Stimulated activated CD8-positive, alpha-beta memory T cell treated with anti-CD3 and anti-CD28 coated beads, Interleukin-15, amount 100 ng/mL, for 24 hours (primary cell): ENCODE measurements around the gene BCL2L1.

ENCODE experiments used
- DNase-seq: peaks from one replicate; pipeline ENCODE4 v3.0.0-alpha.2; 2020; ENCODE audit warnings: low read depth

The BCL2L1 gene

GRCh38 chr20:31723319-31724078, 831 bp upstream of the BCL2L1 start:
- DNase-seq, result peak; percentile 93

DNA sequence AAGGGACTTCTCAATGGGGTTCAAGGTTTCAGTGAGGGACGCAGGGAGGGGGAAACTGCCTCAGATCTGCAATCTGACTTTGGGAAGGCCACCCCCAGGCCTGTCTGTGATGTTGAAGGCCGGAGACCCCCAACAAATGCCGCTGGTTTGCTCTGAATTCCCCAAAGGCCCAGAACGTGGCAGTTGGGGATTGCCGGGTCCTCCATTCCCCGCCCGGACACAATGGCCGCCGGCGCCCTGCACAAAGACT, 326 bp upstream of the BCL2L1 start:
- no peak for DNase-seq

DNA sequence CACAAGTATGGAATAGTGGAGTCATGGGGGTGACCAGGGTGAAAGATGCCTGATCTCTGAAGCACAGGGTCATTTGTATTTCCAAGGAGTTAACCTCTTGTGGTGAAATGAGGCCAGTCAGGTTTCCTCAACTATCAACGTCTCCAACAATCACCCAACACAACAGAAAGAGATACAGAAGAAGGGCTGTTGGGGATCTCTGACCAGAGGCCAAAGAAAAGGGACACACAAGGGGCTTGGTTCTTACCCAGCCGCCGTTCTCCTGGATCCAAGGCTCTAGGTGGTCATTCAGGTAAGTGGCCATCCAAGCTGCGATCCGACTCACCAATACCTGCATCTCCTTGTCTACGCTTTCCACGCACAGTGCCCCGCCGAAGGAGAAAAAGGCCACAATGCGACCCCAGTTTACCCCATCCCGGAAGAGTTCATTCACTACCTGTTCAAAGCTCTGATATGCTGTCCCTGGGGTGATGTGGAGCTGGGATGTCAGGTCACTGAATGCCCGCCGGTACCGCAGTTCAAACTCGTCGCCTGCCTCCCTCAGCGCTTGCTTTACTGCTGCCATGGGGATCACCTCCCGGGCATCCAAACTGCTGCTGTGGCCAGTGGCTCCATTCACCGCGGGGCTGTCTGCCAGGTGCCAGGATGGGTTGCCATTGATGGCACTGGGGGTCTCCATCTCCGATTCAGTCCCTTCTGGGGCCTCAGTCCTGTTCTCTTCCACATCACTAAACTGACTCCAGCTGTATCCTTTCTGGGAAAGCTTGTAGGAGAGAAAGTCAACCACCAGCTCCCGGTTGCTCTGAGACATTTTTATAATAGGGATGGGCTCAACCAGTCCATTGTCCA, 1.0 kb downstream of the BCL2L1 start:
- DNase-seq, result no peak

DNA sequence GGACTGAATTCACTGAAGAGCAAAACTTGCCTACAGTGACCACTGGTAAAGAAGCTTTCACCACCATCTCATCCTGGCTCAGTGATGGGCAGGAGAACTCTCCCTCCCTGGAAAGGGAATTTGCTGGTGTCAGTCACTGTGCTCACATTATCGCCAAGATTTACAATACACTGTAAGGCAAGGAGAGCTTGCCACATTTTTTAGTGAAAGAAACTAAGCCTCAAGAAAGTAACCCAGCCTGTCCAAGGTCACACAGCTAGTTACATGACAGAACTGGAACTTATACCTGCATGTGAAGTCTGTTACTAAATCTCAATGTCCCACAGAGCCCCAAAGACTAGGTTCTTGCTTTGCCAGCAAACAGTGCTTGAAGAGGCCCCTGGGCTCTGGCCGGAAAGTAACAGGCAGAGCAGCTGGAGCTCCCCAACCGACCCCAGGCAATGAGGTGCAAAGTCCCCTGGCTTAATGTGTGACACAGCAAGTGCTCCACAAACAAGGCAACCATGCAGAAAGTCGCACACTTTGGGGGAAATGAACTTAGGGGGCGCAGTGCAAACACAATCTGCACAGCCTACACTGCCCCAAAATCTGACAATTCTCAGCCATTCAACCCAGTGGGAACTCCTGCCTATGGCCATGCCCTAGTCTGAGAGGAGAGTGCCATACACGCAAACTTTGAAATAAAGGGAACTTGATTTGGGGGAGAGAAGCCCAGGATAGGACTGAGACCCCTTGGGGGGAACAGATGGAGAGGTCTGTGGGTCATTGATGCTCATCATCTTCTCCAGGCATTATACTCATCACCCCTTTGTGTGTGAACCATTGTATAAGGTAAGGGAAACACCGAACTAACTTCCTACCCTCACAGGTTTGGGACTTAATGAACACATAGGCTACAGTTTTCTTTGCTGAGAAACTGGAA, 1.9 kb downstream of the BCL2L1 start:
- DNase-seq, result no peak

- DNase-seq, result no peak
Observed at GRCh38 chr20:31719644-31720485, 2.8 kb downstream of the BCL2L1 start.

DNA sequence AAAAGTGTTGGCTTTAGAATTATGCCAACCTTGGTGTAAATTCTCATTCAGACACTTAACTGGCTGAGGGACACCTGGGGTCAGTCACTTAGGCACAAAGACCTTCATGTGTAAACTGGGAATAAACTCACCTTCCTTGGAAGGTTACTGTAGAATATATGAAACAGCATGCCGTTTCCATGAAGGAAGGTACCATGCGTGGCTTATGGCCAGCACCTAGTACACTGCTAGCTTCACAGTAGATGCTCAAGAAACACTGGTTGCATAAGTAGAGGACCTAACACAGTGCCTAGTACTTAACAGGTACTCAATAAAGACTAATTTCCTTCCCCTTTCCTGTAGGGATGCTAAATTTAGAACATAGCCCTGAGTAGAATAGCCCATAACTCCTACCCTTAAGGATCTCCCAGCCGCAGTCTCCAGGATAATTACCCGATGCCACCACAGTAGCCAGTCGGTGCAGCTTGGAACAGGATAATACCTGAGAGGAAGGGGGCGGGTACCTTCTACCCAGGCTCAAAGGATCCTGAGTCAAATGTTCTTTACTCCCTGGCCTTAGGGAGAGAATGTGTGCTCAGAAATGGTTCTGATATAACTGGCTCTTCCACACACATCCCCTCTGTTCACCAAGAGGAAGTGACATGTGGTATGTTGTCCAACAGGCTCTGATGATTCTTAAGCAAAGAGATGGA, 3.6 kb downstream of the BCL2L1 start:
- DNase-seq, result no peak

- DNase-seq, result no peak
Observed at GRCh38 chr20:31717478-31718201, 5.0 kb downstream of the BCL2L1 start.

DNA sequence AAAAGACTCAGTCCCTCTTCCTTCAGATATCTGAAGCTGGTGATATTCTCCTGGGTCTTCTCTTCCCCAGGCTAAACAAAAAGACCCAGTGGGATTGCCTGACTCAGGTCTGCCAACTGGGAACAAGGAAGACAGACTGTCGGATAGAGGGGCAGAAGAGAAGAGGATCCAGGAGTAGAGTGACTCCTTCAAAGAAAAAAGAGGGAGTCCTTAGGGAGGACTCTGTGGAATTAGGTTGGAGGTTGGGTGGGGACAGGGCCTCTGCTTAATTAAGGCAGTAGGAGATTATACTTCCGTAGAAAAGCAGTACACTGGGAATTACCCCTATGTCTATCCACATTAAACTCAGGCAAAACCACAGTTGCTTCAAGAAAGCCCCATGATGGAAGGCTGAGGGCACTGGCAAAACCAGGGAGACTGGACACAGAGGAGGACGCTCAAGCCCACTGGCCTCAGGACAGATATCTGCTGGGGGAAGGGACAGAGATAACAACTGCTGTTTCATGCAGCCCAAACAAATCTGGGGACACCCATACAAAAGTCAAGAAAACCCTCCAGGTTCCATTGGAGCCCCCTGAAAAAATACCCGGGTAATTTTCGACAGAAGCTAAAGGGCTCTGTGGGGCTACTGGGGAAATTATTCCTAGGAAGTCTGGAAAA, 5.7 kb downstream of the BCL2L1 start:
- no peak for DNase-seq

GRCh38 chr20:31716351-31716750, 6.3 kb downstream of the BCL2L1 start:
- DNase-seq, result no peak

GRCh38 chr20:31715766-31716165, 6.9 kb downstream of the BCL2L1 start:
- DNase-seq, result no peak

- no peak for DNase-seq
Observed at GRCh38 chr20:31713312-31714273, 9.1 kb downstream of the BCL2L1 start.

- DNase-seq, result no peak
Observed at GRCh38 chr20:31712564-31713311, 9.9 kb downstream of the BCL2L1 start.

DNA sequence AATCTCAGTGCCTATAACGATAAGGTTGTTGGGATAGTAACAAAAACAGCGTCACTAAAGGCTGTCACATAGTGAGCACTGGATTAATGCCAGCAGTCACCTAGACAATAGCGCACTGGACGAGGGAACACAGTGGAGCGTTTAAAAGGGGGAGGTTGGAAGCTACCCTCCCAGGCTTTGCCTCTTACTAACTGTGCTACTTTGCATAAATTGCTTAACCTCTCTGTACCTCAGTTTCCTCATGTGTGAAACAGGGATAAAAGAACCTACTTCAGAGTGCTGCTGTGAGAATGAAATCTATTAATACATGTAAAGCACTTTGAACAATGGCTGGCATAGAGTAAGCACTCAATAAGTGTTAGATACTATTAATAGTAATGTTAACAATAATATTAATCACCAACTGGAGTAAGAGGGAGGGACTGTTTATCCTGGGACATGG, 10.5 kb downstream of the BCL2L1 start:
- no peak for DNase-seq

- DNase-seq, result no peak
Observed at GRCh38 chr20:31711179-31712111, 11.2 kb downstream of the BCL2L1 start.

- DNase-seq, result no peak
Observed at GRCh38 chr20:31710423-31711108, 12.1 kb downstream of the BCL2L1 start.

DNA sequence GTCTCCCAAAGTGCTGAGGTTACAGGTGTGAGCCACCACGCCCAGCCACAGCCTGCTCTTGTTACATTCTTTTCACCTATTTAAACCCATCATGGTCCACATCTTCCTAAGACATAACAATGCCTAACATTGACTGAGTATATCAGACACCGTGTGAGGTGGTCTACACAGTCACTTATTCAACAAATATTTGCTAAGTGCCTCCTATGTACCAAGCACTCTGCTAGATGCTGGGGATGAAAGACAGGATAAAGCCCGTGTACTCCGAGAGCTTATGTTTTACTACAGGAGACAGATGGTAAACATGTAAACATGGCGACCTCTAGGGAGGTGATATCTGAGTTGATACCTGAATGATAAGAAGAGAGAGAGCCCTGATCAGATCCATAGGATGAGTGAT, 12.7 kb downstream of the BCL2L1 start:
- DNase-seq, result no peak
